GM15510 (cell line): Measurements from ENCODE around the gene KRTAP10-3.

Experiments used
- POLR2A ChIP-seq: IDR thresholded peaks from 3 replicates; pipeline ENCODE4 v1.6.1; 2011; ENCODE audit warnings: borderline replicate concordance; ENCODE audit not compliant: insufficient read length; ENCODE audit errors: extremely low read depth

The KRTAP10-3 gene

DNA sequence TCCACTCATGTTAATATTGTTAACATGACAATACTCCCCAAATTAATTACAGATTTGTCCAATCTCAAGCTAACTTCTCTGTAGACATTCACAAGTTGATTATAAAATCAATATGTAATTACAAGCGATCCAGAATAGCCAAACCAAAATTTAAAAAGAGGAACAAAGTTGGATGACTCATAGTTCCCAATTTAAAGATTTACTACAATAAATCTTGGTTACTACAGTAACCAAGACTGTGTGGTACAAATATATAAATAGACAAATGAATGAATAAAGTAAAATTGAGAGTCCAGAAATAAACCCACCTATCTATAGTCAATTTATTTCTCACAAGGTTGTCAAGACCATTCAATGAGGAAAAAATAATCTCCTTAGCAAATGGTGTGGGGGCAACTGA lies 7.8 kb upstream of the KRTAP10-3 start:
- no peak for TF ChIP-seq POLR2A

DNA sequence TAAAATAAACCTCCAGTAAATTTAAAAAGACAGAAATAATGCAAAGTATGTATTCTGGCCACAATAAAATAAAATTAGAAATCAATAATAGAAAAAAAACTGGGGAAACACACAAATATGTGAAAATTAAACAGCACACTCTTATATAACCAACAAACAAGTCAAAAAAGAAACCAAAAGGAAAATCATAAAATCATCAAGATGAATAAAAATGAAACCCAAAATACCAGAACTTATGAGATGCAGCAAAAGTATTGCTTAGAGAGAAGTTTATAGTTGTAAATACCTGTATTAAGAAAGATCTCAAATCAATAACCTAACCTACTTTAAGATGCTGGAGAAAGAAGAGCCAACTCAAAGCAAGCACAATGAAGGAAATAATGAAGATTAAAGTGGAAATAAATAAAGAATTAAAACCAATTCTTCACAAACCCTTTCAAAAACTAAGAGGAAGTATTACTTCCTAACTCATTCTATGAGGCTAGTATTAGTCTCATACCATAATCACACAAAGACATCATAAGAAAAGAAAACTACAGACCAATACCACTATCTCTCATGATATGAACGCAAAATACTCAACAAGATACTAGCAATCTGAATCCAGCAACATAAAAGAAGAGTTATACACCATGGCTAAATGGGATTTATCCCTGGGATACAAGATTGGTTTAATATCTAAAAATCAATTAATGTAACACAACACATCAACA lies 6.4 kb upstream of the KRTAP10-3 start:
- no peak for TF ChIP-seq POLR2A

GRCh38 chr21:44564099-44564498 lies 5.5 kb upstream of the KRTAP10-3 start:
- no peak for TF ChIP-seq POLR2A

- TF ChIP-seq POLR2A: no peak
These were observed 885 bp downstream of the KRTAP10-3 start for GRCh38 chr21:44557491-44558328.

DNA sequence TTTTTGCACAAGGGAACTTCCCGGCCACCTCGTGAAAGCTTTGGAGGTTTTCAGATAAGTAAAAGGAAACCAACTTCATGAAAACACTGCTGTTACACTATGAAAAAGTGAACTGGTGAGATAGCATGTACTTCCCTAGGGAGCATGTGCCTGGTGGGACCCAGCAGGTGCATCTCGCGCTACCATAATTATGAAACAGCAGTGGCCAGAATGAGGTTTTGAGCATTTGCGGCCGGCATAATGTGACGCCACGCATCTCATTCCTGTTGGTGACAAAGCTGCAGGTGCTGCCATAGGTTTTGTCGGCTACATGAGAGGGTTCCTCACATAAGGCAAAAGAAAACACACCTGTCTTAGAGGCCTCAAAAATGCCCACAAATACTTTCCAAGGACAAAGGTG lies 1.7 kb downstream of the KRTAP10-3 start:
- TF ChIP-seq POLR2A: no peak

DNA sequence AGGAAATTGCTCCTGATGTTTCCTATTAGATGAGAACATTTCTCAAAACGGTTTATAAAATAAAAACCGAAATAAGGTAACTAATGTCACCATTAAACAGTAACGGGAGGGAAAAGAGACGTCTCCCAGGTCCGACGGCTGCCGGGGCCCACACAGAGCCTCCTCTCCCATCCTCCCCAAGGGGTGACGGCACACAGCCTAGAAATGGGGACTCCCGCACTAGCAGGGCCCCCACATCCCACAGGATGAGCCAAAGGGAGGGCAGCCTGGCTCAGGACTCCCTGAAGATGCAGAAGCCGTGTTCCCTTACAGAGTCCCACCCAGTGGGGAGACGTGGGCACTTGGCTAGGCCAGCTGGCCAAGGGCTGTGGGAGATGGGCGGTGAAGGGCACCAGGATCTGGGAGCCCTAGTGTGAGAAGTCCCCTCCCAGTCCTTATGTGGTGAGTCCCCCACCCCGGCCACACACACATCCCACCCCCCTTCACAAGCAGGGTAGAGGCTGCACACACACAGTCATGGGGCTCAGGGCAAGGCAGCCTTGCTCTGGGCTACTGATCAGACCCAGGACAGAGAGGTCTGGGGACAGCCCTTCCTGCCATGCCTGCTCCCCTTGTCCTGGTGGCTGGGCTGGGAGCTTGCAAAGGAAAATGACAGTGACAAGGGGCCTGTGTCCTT lies 3.3 kb downstream of the KRTAP10-3 start:
- no peak for TF ChIP-seq POLR2A

GRCh38 chr21:44552681-44553080 lies 5.9 kb downstream of the KRTAP10-3 start:
- no peak for TF ChIP-seq POLR2A

DNA sequence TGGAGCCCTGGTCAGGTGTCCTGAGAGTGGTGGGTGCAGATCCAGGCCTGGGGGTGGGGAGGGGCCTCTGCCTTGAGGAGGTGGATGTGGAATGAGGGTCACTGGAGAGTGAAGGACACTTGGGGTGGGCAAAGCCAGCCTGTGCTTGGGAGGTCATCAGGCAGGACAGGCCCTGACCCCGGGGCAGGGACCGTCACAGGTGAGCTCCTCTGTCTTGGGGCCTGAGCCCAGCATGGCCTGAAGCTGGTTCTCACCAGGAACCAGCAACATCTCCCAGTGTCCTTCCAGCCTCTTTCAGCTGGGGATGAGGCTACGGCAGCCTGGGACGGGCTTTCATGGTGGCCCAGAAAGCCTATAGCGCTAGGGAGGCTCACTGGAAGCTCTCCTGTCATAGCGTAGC lies 6.5 kb downstream of the KRTAP10-3 start:
- no peak for TF ChIP-seq POLR2A

GRCh38 chr21:44551340-44551961 lies 7.1 kb downstream of the KRTAP10-3 start, which contains the start of gene KRTAP10-2:
Gene KRTAP10-2, minus strand, starts transcription at chr21:44551505. Its CDS starts 47 bp downstream, at chr21:44551458.
- TF ChIP-seq POLR2A: no peak

DNA sequence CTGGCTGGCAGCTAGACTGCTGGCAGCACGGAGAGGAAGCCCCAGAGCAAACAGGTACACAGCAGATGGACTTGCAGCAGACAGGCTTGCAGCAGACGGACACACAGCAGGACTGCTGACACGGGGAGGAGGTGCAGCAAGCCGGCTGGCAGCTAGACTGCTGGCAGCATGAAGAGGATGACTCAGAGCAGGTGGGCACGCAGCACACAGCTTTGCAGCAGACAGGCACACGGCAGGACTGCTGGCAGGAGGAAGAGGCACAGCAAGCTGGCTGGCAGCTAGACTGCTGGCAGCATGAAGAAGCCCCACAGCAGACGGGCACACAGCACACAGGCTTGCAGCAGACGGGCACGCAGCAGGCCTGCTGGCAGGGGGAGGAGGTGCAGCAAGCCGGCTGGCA lies 7.8 kb downstream of the KRTAP10-3 start:
- TF ChIP-seq POLR2A: no peak

DNA sequence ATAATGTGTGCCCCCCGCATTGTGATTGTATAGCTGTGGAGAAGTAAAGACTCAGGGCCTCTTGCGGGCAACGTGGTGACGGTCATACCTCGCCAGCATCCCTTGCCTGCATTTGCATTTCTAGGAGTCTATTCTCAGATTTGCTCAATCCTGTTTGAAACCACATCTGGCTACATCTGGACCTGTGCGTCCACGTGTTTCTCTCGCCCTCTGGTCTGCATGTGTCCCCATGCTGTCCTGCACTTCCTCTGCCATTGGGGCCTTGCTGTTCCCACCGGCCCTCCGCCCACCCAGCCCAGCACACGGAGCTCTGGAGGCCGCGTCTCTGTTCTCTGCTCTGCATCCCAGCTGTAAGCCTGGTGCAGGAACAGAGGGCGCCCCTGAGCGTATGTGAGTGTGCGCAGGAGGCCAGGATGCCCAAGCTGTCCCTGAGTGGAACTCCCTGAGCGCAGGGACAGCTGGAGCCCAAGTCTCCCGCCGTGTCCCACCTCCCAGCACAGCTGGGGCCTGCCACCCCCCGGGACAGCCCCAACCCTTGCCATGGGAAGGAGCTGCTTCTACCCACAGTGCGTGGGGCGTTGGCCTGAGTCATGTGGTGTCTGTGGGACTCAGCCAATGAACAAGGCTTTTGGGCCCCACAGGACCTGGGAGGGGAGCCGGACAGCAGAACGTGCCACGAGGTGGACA lies 8.9 kb downstream of the KRTAP10-3 start:
- TF ChIP-seq POLR2A: no peak

GRCh38 chr21:44548922-44549321 lies 9.7 kb downstream of the KRTAP10-3 start:
- no peak for TF ChIP-seq POLR2A

- no peak for TF ChIP-seq POLR2A
These were observed 10.2 kb downstream of the KRTAP10-3 start for GRCh38 chr21:44548381-44548780.

- TF ChIP-seq POLR2A: no peak
These were observed 10.8 kb downstream of the KRTAP10-3 start for GRCh38 chr21:44547656-44548331.
